HepG2 (cell line): ENCODE data around the gene NTMT2. TPM values are rescaled to one million over a fixed set of nuclear protein-coding genes. Genes with fewer than 3 reads are reported as not detected.

Experiments used
- ATAC-seq: fragments of 200-7000 bp; cut with Tn5 transposase; 3 replicates; pipeline ENCODE4 v1.9.1; 2020; ENCODE audit warnings: mild to moderate bottlenecking, moderate library complexity
- BruUV-seq: library from RNA; stranded (reverse); fragments of 400-500 nt; replicated peaks from 2 replicates; lab custom pipeline; 2021; lab: Mats Ljungman, UMichigan
- CTCF ChIA-PET: fragments of 300-600 bp; formaldehyde crosslinking; extraction: SDS; loops from one replicate; lab custom pipeline; 2021; ENCODE audit warnings: low total read pairs, inconsistent platforms, low intra/inter-chr PET ratio; lab: Yijun Ruan, JAX
- POLR2A ChIA-PET: fragments of 350-600 bp; sonication (Branson Sonifier 250); formaldehyde crosslinking; loops from one replicate; lab custom pipeline; 2020; ENCODE audit warnings: antibody characterized with exemption, inconsistent platforms; lab: Yijun Ruan, JAX
- DNase-seq: peaks from one replicate; pipeline ENCODE4 v3.0.0-alpha.2; 2015; ENCODE audit warnings: low spot score
- FAIRE-seq: peaks from 3 replicates; lab custom pipeline; 2011; peaks lifted over from hg19 to GRCh38; lab: Jason Lieb, UNC
- H2AFZ ChIP-seq: one replicate; pipeline ENCODE4 v1.6.1; 2011; ENCODE audit warnings: low read length, inconsistent platforms
- H3K27ac ChIP-seq: fragments of 300-600 bp; 3 replicates; pipeline ENCODE4 v1.8.0; 2011; ENCODE audit warnings: mixed run types, mild to moderate bottlenecking, mixed read lengths, low read length, inconsistent platforms; ENCODE audit not compliant: insufficient read depth; ENCODE audit errors: extremely low read length
- H3K27me3 ChIP-seq, 2 experiments: fragments of 200-600 bp in 1 of 2; 2 replicates in 1 of 2; 3 replicates in 1 of 2; pipeline versions ENCODE4 v1.6.0 to v1.8.0; 2011; ENCODE audit warnings: low read length in 2 of 2, mild to moderate bottlenecking in 2 of 2, moderate library complexity in 2 of 2, inconsistent platforms in 1 of 2; ENCODE audit not compliant: insufficient read depth in 2 of 2, control insufficient read depth in 1 of 2
- H3K36me3 ChIP-seq, 2 experiments: fragments of 200-600 bp in 1 of 2; replicated peaks in 1 of 2; 2 replicates in 1 of 2; 3 replicates in 1 of 2; pipeline versions ENCODE4 v1.5.1 to v1.8.0; 2011; ENCODE audit warnings: low read length in 2 of 2, inconsistent platforms in 1 of 2; ENCODE audit not compliant: insufficient read depth in 2 of 2, control insufficient read depth in 1 of 2
- H3K4me1 ChIP-seq: 2 replicates; pipeline ENCODE4 v1.5.1; 2012; ENCODE audit warnings: low read length, inconsistent platforms; ENCODE audit not compliant: insufficient read depth
- H3K4me2 ChIP-seq: 2 replicates; pipeline ENCODE4 v1.6.0; 2011; ENCODE audit warnings: low read depth, low read length, inconsistent platforms
- H3K4me3 ChIP-seq, 3 experiments: fragments of 200-600 bp in 1 of 3; sonication (generic), shearing (Covaris generic) in 1 of 3; replicated peaks in 1 of 3; 2 replicates each; pipeline ENCODE4 v1.5.1; 2011 to 2016; ENCODE audit warnings: low read length in 3 of 3, inconsistent platforms in 2 of 3, low read depth in 2 of 3, mild to moderate bottlenecking in 2 of 3, control low read depth in 1 of 3, mixed read lengths in 1 of 3; ENCODE audit not compliant: insufficient read depth in 1 of 3
- H3K79me2 ChIP-seq: one replicate; pipeline ENCODE4 v1.6.1; 2011; ENCODE audit warnings: low read length, inconsistent platforms; ENCODE audit not compliant: insufficient read depth
- H3K9ac ChIP-seq: 2 replicates; pipeline ENCODE4 v1.6.0; 2011; ENCODE audit warnings: mild to moderate bottlenecking, low read depth, low read length, inconsistent platforms; ENCODE audit not compliant: insufficient read depth
- H3K9me3 ChIP-seq: 2 replicates; pipeline ENCODE4 v1.5.1; 2012; ENCODE audit warnings: mild to moderate bottlenecking, low read length
- H4K20me1 ChIP-seq: 2 replicates; pipeline ENCODE4 v1.6.0; 2011; ENCODE audit warnings: inconsistent platforms, mild to moderate bottlenecking, low read length, moderate library complexity; ENCODE audit not compliant: insufficient read depth
- MLLT10 ChIP-seq: sonication (generic); formaldehyde crosslinking; IDR thresholded peaks from 2 replicates; pipeline ENCODE4 v1.4.0; 2020; ENCODE audit warnings: missing genetic modification reagents
- MTA1 ChIP-seq: sonication (generic); formaldehyde crosslinking; IDR thresholded peaks from 2 replicates; pipeline ENCODE4 v1.4.0; 2020; ENCODE audit warnings: missing genetic modification reagents, mild to moderate bottlenecking, borderline replicate concordance
- SIN3B ChIP-seq: fragments of 150-350 bp; IDR thresholded peaks from 2 replicates; pipeline ENCODE4 v1.6.1; 2014; ENCODE audit warnings: low read length
- ZNF430 ChIP-seq: sonication (generic); formaldehyde crosslinking; IDR thresholded peaks from 2 replicates; pipeline ENCODE4 v1.9.0; 2021; ENCODE audit warnings: mild to moderate bottlenecking, missing genetic modification reagents
- ZNF441 ChIP-seq: sonication (generic); formaldehyde crosslinking; IDR thresholded peaks from 2 replicates; pipeline ENCODE4 v1.7.0; 2021; ENCODE audit warnings: missing genetic modification reagents, borderline replicate concordance
- ZNF530 ChIP-seq: sonication (generic); formaldehyde crosslinking; IDR thresholded peaks from 2 replicates; pipeline ENCODE4 v1.5.0; 2020; ENCODE audit warnings: low read depth, mild to moderate bottlenecking, missing genetic modification reagents
- ZNF550 ChIP-seq: sonication (generic); formaldehyde crosslinking; IDR thresholded peaks from 2 replicates; pipeline ENCODE4 v1.4.0; 2020; ENCODE audit warnings: mild to moderate bottlenecking, missing genetic modification reagents, borderline replicate concordance
- in situ Hi-C: cut with HindIII; loops from 2 replicates; pipeline ENCODE4 v1.10.0; 2017; ENCODE audit warnings: low pct_unique_long_range_greater_than_20kb; ENCODE audit not compliant: extremely low pct_ligation_motif_present
- intact Hi-C: fragments of 100-400 bp; cut with micrococcal nuclease; formaldehyde crosslinking; loops from one replicate; pipeline ENCODE4 v1.10.0; 2022; ENCODE audit not compliant: unreplicated experiment
- polyA plus RNA-seq, 8 experiments: library from polyadenylated mRNA; depleted of rRNA in 3 of 8; stranded (reverse) in 7 of 8; unstranded in 1 of 8; fragments of >200 nt; fragmentation: Illumina TruSeq in 4 of 8; extraction: Trizol in 4 of 8; gene quantifications; 2 replicates each; pipeline versions ENCODE4 v1.2.1 to v1.2.3, GENCODE V29; 2011 to 2016; ENCODE audit warnings: low read depth in 4 of 8, missing spikeins in 1 of 8, mixed read lengths in 1 of 8; ENCODE audit not compliant: insufficient read depth in 1 of 8
- total RNA-seq, 5 experiments: library from RNA; depleted of rRNA; stranded (reverse); fragments of >200 nt; fragmentation: Illumina TruSeq; extraction: Trizol; gene quantifications; 2 replicates each; pipeline ENCODE4 v1.2.3, GENCODE V29; 2016; ENCODE audit warnings: low read depth in 1 of 5

NTMT2 gene
- total and polyA plus RNA-seq, 2 of the 13 experiments (the other 11 are each of a cell fraction or from before 2014, with no cell fraction given): not detected

DNA sequence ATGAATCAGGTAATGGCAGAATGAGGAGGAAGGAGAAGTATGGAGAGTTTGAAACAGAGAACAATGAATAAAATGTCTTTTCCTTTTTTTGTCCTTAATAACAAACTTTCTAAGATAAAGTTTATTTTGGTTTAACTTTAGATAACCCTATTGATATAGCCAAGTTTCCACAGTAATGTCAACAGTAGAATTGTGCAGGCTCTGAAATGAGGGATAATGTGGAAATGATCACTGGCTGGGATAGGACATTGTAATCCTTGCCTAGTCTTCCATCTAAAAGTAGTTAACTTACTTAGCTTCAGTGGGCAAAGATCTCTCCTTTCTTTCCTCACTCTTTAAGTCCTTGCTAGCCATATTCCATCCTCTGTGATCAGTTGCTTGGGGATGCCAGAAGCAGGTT lies 52.8 kb downstream of the NTMT2 start:
- Histone ChIP-seq H3K27ac (no peak overlapping the region), H3K36me3 (no peaks in the 10 kb centered on the region), H3K79me2 (no peaks in the 10 kb centered on the region)
- POLR2A ChIA-PET: no interaction called here
- no peak for DNase-seq
- TF ChIP-seq MLLT10 (CRISPR knock-in tag) (no peak), MTA1 (CRISPR knock-in tag) (no peak), ZNF550 (CRISPR knock-in tag) (no peak), ZNF441 (CRISPR knock-in tag) (no peak), ZNF430 (CRISPR knock-in tag) (no peak), SIN3B (no peak)
- TF ChIP-seq, all 625 proteins: peak for 0
- CTCF ChIA-PET: no interaction called here
- Histone ChIP-seq H3K9me3 (no peaks in the 10 kb centered on the region), H4K20me1 (no peaks in the 10 kb centered on the region), H3K4me3 (no peak overlapping the region), H3K4me1 (no peaks in the 10 kb centered on the region), H3K27me3 (no peaks in the 10 kb centered on the region), H3K4me2 (no peak overlapping the region), H2AFZ (no peak overlapping the region), H3K9ac (no peak overlapping the region)
- no TSS peak for BruUV-seq
- intact Hi-C loops (no loop called here), in situ Hi-C loops (no loop called here)
- no peak for FAIRE-seq
- no peak for ATAC-seq

DNA sequence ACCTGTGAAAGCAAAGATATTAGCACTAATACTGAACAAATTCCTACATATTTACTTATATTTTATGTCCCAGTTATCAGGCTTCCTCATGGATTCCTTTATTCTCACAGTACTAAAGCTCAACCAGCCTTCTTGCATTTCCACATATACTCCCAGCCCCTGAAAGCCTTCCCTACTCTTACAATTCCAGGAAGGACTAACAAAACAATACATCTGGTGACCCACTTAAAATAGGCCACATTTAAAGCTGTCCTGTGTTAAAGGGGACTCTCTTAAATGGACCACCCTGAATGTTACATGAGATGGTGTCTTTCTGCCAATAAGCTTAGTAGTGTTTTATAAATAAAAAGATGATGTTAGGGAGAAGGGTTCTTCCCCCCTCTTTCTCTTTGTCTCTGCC lies 54.4 kb downstream of the NTMT2 start:
- FAIRE-seq (no peak), ATAC-seq (no peak), DNase-seq (no peak)
- no peaks in the 10 kb centered on the region for H3K9me3 ChIP-seq
- H3K27ac ChIP-seq: no peak overlapping the region
- TF ChIP-seq ZNF530: no peak
- no peaks in the 10 kb centered on the region for H3K4me1 ChIP-seq
- no peaks in the 10 kb centered on the region for H3K36me3 ChIP-seq
- no peak overlapping the region for H3K4me2 ChIP-seq
- intact Hi-C loops (no loop called here), in situ Hi-C loops (no loop called here)
- H3K4me3 ChIP-seq: no peak overlapping the region
- POLR2A ChIA-PET: no interaction called here
- no peaks in the 10 kb centered on the region for H3K27me3 ChIP-seq
- CTCF ChIA-PET: no interaction called here
- no peak overlapping the region for H2AFZ ChIP-seq
- H3K79me2 ChIP-seq: no peaks in the 10 kb centered on the region
- no peaks in the 10 kb centered on the region for H4K20me1 ChIP-seq
- no peak overlapping the region for H3K9ac ChIP-seq
- BruUV-seq: no TSS peak
